Thoracic aorta (tissue), 2 donors: ENCODE results near the gene MORN1. TPM values are rescaled to one million over a fixed set of nuclear protein-coding genes. Genes with fewer than 3 reads are reported as not detected.

Experiments
- ATAC-seq: fragments of 150-250 bp; one replicate; pipeline ENCODE4 v1.8.0; 2017; ENCODE audit warnings: low read depth; ENCODE audit not compliant: insufficient number of reproducible peaks, low FRiP score
- DNase-seq: peaks from one replicate; pipeline ENCODE4 v3.0.0-alpha.2; 2020; ENCODE audit warnings: low spot score
- H3K27ac ChIP-seq, 2 donors: fragments of 200-600 bp; sonication (generic); 1 replicate in 1 of 2; 2 replicates in 1 of 2; pipeline ENCODE4 v1.5.1; 2016; ENCODE audit warnings: mild to moderate bottlenecking in 2 of 2, moderate library complexity in 2 of 2
- H3K27me3 ChIP-seq: fragments of 200-600 bp; sonication (generic); replicated peaks from 2 replicates; pipeline ENCODE4 v1.6.0; 2016; ENCODE audit warnings: mild to moderate bottlenecking; ENCODE audit not compliant: insufficient read depth
- H3K36me3 ChIP-seq: fragments of 200-600 bp; sonication (generic); one replicate; pipeline ENCODE4 v1.5.1; 2016
- H3K4me1 ChIP-seq, 2 donors: fragments of 200-600 bp; sonication (generic); 1 replicate in 1 of 2; 2 replicates in 1 of 2; pipeline versions ENCODE4 v1.5.1 to v1.6.0; 2016; ENCODE audit warnings: low read depth in 2 of 2, mild to moderate bottlenecking in 1 of 2; ENCODE audit not compliant: control insufficient read depth in 1 of 2
- H3K4me3 ChIP-seq: fragments of 200-600 bp; sonication (generic); 2 replicates; pipeline ENCODE4 v1.5.1; 2016; ENCODE audit warnings: mild to moderate bottlenecking
- H3K9me3 ChIP-seq: fragments of 200-600 bp; sonication (generic); 2 replicates; pipeline ENCODE4 v1.5.1; 2016
- total RNA-seq, 2 donors: library from RNA; depleted of rRNA; stranded (reverse); fragments of >200 nt; gene quantifications; one replicate each; pipeline versions ENCODE4 v1.1.0 to v1.2.3, GENCODE V29; 2016
- TF ChIP-seq, protein P1 (sequence below): fragments of 200-600 bp; sonication (generic); IDR thresholded peaks from one replicate; pipeline ENCODE4 v1.5.1; 2019; ENCODE audit warnings: antibody characterized with exemption

MORN1 gene
- total RNA-seq, 2 donors from 2014 or later = 7.1 to 13.8 TPM

DNA sequence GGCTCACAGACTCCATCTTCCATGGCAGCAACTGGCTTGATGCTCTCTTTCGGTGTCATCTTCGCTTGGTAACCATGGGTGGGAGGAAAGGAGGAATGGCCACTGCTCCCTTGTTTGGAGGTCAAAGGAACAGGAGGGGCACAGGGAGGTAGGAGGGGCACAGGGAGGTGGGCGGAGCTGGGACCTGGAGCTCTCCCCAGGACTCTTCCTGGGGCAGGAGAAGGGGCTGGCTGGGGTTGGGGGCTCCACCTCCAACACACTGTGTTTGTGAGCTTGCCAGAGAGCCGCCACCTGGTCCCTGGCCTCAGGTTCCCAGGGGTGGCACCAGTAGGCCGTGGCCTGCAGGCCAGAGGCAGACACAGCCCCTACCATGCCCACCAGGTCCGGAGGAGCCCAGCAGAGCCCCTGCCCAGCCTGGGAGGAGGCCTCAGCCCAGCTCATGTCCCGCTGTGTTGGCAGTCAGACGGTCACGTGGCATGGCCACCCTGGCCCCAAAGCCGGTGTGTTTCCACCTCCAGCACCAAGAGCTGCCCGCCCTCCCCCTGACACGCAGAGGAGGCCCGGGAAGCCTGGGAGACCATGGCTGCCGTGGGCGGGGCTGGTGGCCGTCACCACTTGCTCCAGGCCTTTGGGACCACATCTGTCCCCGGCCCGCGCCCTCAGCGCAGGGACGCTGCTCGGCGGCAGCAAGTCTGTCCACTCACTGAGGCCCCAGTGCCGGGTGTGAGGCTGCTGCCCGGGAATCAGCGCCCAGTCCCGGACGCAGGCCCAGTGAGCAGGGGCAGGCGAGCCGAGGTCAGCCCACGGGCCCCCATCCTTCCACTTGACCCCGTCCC lies 73.9 kb downstream of the MORN1 start:
- Histone ChIP-seq H3K36me3 (no peaks in the 10 kb centered on the region), H3K27me3 (no peaks in the 10 kb centered on the region), H3K9me3 (no peaks in the 10 kb centered on the region), H3K27ac (peak overlapping the region; percentile 58 to 75), H3K4me3 (no peak overlapping the region), H3K4me1 (peaks cover 42 to 77% of the 10 kb centered on the region in 2 donors)
- no peak for ATAC-seq
- TF ChIP-seq, protein P1, sequence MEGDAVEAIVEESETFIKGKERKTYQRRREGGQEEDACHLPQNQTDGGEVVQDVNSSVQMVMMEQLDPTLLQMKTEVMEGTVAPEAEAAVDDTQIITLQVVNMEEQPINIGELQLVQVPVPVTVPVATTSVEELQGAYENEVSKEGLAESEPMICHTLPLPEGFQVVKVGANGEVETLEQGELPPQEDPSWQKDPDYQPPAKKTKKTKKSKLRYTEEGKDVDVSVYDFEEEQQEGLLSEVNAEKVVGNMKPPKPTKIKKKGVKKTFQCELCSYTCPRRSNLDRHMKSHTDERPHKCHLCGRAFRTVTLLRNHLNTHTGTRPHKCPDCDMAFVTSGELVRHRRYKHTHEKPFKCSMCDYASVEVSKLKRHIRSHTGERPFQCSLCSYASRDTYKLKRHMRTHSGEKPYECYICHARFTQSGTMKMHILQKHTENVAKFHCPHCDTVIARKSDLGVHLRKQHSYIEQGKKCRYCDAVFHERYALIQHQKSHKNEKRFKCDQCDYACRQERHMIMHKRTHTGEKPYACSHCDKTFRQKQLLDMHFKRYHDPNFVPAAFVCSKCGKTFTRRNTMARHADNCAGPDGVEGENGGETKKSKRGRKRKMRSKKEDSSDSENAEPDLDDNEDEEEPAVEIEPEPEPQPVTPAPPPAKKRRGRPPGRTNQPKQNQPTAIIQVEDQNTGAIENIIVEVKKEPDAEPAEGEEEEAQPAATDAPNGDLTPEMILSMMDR = no peak
- DNase-seq = no peak

DNA sequence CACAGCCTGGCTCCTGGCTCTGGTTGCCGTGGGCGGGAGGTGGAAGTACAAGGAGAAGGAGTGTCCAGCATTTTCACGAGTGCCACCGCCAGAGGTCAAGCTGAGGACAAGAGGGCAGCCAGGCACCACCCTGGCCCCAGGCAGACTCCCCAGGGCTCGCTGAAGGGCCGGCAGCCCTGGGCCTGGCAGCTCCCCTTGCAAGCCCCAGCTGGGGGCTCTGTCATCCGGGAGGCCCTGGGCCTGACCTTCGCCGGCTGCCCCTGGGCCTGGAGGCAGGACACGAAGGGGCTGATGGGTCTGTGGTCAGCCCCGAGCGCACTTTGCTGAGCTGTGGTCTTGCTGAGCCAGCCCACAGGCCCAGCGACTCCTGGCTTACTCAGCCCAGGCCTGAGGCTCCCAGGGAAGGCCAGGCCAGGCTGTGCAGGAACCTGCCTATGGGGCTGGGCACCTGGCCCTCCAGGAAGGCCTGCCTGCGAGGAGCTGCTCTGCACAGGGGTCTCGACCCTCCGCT lies 74.8 kb downstream of the MORN1 start:
- Histone ChIP-seq H3K9me3 (no peaks in the 10 kb centered on the region), H3K27ac (peak overlapping the region; percentile 58 to 71), H3K4me1 (peaks cover 43 to 78% of the 10 kb centered on the region in 2 donors), H3K36me3 (no peaks in the 10 kb centered on the region), H3K27me3 (no peaks in the 10 kb centered on the region), H3K4me3 (no peak overlapping the region)
- ATAC-seq (no peak), DNase-seq (no peak)
- TF ChIP-seq, protein P1 = no peak

DNA sequence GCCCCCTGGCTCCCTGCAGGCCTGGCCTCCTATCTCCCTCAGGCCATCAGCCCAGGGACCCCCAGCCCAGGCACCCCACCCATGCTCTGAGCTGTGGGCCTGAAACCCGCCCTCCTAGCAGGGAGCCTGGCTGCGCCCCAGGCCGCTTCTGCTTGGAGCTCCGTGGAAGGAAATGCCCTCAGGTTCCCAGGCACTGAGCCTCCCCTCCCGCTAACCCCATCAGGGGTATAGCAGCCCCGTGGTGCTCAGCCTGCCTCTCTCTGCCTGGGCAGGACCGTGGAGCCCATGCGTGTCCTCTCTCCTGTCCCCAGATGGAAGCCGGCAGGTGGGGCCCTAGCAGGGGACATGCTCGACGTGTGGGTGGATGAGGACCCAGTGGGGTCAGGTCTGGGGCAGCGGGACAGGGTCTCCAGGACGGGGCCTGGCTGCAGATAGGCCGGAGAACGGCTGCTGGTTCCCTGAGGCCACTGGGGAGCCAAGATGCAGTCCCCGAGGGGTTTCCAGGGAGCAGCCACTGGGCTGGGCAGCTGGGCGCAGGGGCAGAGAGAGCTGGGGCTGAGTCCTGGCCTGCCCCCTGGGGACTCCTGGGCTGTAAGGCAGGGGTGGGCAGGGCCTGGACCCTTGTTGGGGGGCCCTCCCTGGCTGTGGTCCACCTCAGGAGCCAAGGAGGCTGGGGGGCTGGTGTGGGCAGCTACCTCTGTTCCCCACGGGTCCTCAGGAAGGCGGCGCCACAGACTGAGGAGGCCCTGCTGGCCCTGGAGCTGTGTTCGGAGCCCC lies 75.5 kb downstream of the MORN1 start:
- Histone ChIP-seq H3K36me3 (no peaks in the 10 kb centered on the region), H3K9me3 (no peaks in the 10 kb centered on the region), H3K27me3 (no peaks in the 10 kb centered on the region), H3K4me3 (peak overlapping the region; percentile 80), H3K27ac (peak overlapping the region; percentile 58 to 71), H3K4me1 (peaks cover 38 to 78% of the 10 kb centered on the region in 2 donors)
- DNase-seq = no peak
- no peak for ATAC-seq
- TF ChIP-seq, protein P1 = no peak

DNA sequence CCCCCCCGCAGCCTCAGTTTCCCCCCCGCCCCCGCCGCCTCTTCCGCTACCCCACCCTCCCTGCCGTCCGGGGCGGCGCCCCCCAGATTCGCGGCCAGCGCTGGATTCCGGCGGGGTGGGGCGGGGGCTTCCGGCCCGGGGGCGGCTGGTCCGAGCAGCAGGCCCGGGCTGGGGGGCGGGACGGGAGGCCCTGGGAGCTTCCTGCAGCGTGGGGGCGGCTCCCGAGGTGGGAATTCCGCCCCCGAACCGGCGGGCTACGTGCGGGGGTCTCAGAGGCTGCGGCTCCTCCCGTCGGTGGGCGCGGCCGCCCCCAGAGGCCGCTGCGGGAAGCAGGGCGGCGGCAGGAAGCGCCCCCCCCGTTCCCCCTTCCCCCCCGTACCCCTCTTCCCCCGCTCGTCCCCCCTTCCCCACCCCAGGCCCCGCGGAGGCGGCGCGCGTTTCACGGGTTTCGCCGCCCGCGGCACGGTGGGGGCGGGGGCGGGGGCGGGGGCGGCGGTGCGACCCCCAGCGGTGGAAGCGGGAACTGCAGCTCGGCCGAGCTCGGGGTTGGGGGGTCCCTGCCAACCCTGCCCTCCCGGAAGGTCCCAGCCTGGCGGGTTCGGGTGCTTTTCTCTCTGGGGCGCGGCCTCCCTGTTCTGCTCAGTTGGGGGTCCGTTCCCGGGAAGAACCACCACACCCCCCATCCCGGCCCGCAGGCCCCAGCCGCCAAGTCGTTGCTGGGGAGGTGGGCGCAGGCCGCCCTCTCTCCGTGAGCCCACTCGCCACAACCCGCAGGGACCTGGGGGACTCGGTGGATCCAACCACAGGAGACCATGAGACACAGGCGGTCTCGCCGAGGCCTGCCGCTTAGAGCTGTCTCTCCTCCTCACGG lies 76.3 kb downstream of the MORN1 start:
- Histone ChIP-seq H3K9me3 (no peaks in the 10 kb centered on the region), H3K27ac (peak overlapping the region; percentile 87 to 95), H3K36me3 (no peaks in the 10 kb centered on the region), H3K4me1 (peaks cover 39 to 78% of the 10 kb centered on the region in 2 donors), H3K4me3 (peak overlapping the region; percentile 80), H3K27me3 (no peaks in the 10 kb centered on the region)
- ATAC-seq (no peak), DNase-seq (no peak)
- TF ChIP-seq, protein P1 = peak; percentile 99
